GM21360 (cell line): Measurements from ENCODE around the gene OSBPL9.
A peak's percentile ranks its signal among the peaks of the same experiment; 100 is the strongest.
"Not testable (repeated sequence)": the region's sequence is repeated elsewhere in the genome, so short reads cannot be mapped to it uniquely, and the experiment has no call there.

ENCODE experiments used
- ATAC-seq: cut with Tn5 transposase; IDR thresholded peaks from one replicate; pipeline ENCODE4 v1.9.1; 2021; ENCODE audit warnings: mild to moderate bottlenecking, moderate library complexity; ENCODE audit not compliant: unreplicated experiment

Gene OSBPL9

DNA sequence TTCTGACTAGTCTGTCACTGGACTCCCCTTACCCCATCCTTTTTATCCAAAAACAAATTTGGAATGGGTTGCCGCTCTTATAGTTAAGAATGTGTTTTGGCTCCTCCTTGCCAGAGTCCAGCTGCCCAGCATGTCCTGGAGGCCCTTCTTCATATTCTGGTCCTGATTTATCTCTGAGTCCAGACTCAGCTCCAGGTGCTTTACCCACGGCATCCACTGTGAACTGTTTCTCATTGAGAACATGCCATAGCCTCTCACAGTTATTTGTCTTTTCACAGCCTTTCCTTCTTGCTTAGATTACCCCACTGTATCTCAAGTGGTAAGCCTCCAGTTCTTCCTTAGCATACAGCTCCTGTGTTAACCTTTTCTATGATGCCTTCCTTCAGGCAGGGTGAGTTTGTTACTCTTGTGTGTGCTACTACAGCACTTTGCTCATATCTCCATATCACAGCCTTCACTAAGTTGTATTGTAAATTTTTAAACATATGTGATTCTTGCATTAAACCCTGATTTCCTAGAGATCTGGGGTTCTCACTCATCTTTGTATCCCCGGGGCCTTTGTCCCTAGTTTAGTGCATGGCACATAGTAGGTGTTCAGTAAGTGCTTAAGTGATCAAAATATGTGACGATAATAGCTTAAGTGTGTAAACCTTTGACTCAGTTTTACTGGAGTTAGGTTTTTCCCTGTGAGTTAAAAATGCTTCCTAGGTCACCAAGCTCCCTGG lies 116.0 kb downstream of the OSBPL9 start:
- ATAC-seq = no peak

DNA sequence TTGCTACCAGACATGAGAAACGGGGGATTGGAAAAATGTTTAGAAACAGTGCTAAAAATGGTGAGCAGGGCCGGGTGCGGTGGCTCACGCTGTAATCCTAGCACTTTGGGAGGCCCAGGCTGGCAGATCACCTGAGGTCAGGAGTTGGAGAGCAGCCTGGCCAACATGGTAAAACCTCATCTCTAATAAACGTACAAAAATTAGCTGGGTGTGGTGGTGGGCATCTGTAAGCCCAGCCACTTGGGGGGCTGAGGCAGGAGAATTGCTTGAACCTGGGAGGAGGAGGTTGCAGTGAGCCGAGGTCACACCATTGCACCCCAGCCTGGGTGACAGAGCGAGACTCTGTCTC lies 116.5 kb downstream of the OSBPL9 start:
- not testable (repeated sequence) for ATAC-seq

DNA sequence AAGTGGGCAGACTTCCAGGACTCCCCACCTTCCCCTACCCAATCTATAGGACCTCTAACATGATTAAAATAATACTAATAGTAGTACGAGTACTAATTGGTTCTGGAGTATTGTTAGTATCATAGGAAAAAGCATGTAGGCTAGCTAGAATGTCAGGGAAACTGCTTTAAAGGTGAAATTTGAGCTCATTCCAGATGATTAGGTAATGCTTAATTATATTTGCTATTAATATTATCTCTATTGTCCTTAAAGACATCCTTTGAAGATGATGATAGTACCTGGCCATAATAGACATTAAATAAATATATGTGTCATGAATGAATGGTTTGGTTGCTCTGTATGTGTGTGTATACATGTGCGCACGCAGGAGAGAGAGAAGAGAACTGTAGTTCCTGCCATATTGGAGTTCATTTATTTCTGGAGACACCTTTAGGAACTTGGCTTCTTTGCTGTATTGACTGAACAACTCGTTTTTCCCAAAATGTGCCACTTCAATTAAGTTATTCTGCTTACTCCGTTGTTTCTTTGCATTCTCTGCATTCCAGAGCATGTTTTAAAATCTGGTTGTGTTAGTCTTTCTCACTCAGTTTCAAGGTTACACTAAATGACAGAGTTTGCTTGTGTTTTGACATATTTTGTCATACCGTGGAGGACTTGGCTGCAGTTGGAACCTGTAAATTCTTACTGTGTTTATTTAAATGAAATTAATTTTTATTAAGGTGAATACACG lies 117.1 kb downstream of the OSBPL9 start:
- no peak for ATAC-seq

DNA sequence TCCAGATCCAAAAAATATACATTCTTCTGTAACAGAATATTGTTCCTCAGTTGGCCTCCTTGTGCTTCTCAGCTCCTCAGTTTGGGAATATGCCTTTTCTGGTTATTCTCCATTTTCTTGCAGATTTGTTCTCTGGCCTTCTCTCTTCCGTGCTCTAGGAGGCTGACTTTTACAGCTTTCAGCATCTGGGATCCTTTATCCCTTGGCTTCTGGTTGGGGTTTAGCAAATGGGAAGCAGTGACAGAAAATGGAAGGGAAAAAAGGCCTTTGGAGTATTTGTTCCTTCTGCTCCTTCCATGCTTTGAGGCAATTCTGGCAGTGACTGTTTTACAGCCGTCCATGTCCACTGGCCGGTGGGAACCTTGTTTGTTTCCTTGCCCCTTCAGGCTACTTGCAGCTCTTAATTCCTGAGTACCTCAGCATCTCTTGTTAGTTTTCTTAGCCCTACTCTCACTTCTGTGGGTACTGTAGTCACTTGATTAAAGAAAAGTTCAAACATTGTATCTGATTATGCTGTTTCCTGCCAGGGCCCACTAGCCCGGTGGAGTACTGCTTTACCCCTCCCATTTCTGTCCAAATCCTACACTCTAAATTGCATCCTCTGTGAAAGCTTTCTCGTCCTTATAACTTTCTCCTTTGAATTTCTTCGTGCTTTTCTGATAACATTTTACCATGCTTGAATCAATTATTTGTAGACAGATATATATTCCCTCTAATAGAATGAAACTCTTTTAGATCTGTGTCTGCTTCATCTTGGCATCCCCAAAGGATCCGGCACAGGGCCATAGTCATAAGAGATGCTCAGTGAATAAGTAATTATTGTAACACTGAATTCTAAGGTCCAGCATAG lies 118.2 kb downstream of the OSBPL9 start:
- ATAC-seq = no peak

DNA sequence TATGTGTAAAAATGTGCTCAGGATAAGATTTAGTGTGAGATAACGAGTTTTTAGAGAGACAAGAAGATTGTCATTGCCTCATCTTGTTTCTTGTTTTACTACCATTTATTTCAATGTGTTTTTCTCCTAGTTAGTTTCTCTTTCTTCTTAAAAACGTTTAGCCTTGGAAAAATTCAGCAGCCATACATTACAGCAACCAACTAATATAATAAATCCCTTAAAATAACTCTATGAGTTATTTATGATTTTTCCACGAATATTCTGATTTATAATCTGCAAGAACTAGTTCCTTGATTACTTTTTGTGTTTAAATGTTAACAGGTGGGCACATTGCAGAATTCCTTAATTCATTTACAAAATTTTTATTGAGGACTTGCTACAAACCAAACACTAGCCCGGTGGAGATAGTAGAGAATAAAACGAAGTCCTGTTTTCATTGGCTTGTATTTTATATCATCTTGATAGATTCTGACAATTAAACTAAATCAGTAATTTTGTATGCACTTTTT lies 118.9 kb downstream of the OSBPL9 start:
- ATAC-seq = no peak

DNA sequence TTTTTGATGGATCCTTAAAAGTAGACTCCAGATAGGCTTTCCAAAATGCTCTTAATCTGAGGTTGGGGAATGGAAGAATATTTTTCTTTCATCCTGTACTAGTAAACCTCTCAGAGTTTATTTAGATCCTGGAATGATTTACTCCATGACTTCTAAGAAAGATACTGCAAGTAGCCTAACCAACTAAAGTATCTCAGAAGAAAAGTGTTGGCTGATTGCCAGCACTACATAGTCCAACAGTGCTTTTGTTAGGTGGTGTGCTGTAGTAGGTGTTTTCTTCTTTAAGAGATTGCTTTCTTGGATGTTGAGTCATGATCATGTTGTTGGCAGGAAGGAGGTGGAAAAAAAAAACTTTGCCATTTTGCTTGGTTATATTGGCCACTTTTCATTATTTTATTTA lies 119.8 kb downstream of the OSBPL9 start:
- ATAC-seq = no peak

DNA sequence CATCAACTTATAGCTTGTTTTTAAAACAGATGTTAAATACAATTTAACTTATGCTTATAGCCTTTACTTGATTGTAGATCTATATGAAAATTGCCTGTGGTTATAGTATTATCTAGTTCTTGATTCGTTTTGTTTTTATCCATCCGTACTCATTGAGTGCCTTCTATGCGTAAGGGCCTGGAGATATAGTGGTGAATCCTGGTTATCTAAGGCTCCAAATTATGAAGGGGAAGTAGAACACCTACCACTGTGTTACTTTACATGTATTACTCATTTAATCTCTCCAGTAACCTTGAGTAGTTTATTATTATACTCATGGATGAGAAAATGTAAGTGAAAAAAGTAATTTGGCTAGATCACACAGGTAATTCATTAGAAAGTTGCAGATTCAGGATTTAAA lies 121.8 kb downstream of the OSBPL9 start:
- ATAC-seq = no peak

DNA sequence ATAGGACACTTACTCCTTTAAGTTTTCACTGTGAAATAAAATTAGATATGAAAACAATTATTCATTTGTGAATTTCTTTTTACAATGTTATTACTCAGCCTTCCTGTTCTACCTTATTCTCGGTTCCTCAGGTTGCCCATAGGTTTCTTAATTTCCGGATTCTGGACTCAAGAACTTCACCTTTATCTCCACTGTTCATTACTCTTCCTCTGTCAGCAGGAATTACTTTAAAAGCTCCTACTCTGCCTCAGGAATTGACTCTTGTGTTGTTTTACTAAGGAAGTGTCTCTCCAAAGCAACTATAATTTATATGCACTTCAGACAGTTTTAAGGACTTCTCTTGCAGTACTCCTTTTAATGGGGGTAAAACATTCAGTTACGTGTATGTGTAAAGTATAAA lies 123.8 kb downstream of the OSBPL9 start:
- peak; percentile 43 for ATAC-seq

DNA sequence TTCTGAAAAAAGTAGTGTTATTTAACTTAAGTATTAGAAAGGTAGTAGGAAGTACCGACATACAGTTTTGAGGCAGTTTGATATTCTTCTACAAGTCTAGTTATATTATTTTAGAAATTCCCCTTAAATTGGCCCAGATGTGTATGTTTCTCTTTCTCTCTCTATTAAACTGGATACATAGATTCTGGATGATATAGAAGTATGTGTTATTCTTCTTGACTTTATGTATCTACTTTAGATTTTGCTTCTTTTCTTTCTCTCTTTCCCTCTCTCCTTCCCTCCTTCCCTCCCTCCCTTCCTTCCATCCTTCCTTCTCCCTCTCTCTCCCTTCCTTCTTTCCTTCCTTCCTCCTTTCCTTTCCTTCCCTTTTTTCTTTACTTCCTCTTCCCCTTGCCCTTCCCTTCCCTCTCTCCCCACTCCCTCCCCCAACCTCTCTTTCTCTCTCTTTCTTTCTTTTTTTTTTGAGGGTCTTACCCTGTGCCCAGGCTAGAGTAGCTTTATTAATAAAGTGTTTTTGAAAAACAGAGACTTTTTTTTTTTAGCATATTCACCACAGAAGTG lies 124.3 kb downstream of the OSBPL9 start:
- ATAC-seq = no peak

DNA sequence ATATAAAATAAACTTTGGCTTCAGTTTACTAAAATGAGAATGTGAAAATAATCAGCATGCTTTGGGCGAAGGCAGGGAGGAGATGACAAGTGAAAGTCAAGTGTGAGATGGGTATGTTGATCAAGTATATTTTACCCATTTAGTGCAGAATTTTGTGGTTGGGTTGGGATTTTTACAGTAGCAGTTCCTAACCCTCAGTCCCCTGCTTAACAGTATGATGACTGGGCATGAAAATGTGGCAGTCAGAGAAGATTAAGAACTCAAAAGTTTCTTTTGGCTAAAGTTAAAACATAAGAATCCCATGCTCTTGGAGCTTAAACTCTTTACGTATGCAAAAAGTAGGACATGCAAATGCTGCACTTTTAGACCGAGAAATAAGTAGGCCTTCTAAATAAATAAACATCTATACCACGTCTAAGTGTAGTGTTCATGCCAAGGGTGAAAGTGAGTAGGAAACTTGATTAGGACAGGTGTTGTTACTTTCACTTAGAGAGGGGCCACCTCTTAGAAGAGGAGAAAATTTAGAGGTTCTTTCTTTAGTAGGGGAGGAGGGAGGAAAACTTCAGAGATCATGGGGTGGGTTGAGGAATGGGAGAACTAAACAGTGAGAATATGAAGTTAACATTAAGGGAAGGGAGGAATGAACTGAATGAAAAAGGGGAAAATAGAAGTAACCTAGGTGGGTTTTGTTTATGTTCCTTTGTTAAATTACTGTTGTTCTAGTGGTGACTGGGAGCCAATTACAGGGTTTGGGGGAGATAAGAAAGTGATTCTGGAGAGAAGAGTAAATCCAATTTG lies 127.8 kb downstream of the OSBPL9 start:
- ATAC-seq = no peak

DNA sequence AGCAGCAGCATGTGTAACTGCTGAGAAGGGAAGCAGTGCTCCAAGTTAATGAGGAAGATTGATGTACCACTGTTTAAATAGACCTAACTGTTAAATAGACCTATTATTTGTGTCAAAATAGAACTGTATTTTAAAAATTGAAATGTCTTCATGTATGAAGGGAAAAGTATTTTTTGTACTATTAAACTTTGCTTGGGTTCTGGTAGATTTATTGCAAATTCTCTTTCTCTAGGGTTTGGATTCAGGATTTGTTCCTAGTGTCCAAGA lies 128.3 kb downstream of the OSBPL9 start:
- no peak for ATAC-seq

DNA sequence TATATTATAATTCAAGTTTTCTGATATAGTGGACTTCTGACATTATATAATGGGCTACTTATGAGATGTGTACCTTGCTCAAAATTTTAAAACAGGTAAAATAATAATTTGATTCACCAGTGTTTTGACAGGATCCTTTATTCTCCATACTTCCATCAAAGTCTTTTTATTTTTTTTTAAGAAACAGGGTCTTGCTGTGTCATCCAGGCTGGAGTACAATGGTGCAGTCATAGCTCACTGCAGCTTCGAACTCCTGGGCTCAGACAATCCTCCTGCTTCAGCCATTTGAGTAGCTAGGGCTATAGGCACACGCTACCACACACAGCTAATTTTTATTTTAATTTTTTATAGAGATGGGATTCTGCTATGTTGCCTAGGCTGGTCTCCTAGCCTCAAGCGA lies 132.3 kb downstream of the OSBPL9 start:
- no peak for ATAC-seq

DNA sequence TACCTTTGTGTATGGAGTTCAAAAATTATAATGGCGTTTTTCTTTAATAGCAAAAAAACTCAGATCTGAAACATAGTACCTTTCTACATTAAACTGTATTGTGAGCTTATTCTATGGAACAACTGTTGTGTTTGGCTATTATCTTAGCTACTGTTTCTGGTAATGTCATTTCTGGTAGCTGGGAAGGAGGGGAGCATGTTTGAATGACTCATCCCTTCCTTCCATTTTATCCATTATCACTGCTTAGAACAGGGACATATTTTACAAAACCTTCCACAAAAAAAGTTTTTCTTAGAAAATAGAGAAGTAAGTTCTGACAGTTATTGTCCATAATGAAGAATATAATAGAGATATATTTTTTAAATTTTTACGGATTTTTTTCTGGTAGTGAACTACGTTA lies 133.3 kb downstream of the OSBPL9 start:
- ATAC-seq = no peak

DNA sequence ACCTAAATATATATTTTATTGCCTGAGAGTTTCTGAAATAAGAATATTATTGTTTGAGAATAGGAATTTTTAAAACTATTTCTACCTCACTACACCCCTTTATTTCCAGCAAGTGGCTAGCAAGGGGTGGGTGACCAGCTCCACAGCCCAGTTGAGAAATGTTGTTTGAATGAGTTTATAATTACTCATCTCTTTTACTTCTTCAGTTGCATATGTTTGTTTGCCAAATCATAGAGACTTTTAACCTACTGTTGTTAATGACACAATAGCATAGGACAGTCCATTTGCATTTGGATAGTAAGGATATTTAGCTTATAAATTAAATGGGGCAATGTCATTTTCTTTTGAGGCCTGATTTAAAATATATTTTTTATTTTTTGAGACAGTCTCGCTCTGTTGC lies 133.8 kb downstream of the OSBPL9 start:
- no peak for ATAC-seq

DNA sequence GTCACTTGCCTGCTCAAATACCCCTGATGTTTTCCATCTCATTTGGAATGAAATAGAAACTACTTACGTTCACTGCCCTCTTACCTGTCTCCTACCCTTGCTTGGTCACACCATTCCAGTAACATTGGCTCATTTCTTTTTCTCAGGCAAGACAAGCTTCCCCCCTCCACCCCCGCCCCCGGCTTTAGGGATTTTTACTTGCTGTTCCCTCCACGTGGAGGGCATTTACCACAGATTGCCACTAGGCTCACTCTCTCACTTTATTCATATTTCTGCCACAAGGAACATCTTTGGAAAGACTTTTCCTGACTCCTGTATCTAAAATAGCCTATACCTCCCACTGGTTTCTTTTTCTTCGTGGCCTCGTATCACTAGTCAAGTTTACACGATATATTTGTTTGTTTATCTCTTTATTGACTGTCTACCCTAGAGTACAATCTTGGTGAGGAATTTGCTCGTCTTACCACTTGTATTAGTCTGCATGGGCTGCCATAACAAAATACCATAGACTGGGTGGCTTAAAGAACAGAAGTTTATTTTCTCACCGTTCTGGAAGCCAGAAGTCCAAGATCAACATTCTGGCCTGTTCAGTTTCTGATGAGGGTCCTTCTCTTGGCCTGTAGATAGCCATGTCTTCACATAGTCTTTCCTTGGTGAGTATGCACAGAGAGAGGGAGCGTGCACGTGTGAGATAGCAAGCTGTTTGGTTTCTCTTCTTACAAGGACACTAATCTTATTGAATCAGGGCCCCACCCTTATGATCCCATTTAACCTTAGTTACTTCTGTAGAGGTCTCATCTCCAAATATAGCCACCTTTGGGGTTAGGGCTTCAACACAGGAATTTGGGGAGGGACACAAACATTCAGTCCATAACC lies 135.4 kb downstream of the OSBPL9 start:
- no peak for ATAC-seq

DNA sequence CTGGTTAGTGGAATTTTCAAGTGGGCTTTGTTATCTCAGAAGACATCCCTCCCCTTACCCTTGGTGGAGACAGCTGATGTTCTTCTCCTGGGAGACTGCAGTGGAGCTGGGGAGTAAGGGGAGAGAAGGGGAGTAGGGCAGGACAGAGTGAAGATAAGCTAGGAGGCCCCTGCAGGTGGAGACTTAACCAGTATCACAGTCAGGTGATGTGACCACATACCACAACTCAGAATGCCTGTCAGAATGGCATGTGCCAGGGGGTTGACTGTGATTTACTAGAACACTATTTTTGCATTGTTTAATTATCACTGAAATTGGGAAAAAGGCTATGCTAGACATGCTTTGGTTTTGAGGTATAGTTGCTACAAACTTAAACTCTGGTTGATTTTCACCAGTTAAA lies 137.1 kb downstream of the OSBPL9 start:
- no peak for ATAC-seq

DNA sequence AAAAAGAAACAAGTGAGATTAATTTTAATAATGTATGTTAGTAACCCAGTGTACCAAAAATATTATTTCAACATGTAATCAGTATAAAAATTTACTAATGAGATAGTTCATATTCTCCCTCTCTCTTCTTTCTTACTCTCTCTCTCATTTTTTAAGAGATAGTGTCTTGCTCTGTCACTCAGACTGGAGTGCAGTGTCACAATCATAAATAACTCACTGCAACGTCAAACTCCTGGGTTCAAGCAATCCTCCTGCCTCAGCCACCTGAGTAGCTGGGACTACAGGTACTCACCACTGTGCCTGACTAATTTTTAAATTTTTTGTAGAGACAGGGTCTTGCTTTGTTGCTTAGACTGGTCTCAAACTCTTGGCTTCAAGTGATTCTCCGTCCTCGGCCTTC lies 137.8 kb downstream of the OSBPL9 start:
- no peak for ATAC-seq

DNA sequence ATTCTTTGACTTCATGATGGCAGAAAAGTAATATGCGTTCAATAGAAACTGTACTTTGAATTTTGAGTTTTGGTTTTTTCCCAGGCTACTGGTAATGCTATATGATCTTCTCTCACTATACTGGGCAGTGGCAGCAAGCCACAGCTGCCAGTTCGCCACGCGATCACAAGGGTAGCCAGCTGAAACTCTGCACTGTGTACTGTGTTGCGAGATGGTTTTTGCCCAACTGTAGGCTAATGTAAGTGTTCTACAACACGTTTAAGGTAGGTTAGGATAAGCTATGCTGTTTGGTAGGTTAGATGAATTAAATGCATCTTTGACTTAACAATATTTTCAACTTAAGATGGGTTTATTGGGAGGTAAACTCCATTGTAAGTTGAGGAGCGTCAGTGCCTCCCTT lies 138.5 kb downstream of the OSBPL9 start:
- ATAC-seq = no peak

DNA sequence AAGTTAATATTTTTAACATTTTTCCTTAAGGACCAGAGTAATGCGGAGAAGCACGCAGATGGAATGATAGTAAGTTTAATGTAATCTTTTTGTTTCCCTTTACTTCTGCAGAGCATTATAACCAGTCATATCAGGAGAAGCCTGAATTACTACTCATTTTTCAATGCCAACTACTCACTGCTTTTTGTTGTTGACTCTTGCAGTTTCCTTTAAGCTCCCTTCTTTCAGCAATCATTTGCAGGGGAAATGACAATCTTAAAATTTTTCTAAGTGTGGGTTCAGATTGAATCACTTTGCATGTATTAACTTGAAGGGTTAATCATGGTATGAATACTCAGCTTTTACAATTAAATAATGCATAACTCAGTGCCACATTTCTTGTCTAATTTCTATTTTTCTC lies 139.4 kb downstream of the OSBPL9 start:
- no peak for ATAC-seq

DNA sequence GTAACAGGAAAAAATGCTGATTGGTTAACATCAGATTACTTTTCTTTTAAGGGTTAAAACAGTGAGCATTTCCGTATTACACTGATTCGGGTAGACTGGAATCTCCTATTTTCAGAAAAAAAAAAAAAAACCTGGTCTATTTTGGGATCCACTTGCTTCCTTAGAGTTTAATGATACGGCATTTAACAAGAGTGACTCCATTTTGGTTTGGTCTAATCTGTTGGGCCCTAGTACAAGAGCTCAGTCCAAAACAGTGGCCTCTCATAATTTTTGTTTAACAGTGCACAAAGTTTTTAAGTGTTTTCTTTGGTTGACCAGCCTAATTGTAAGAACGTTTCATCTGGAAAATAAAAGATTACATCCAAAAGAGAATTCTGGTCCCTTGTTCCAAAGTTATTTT lies 141.4 kb downstream of the OSBPL9 start:
- ATAC-seq = no peak
